RWPE1 (cell line): ENCODE measurements around the gene UGT1A1.

ENCODE experiments used
- CTCF ChIA-PET: fragments of 350-600 bp; sonication (Branson Sonifier 250); formaldehyde crosslinking; extraction: SDS; loops from one replicate; lab custom pipeline; 2021; lab: Yijun Ruan, JAX
- POLR2A ChIA-PET: fragments of 400-600 bp; formaldehyde crosslinking; extraction: SDS; loops from one replicate; lab custom pipeline; 2020; ENCODE audit warnings: antibody characterized with exemption; ENCODE audit not compliant: low non-redundant PET; lab: Yijun Ruan, JAX
- DNase-seq: peaks from one replicate; pipeline ENCODE4 v3.0.0; 2012; ENCODE audit warnings: low spot score
- H3K27ac ChIP-seq: fragments of 450-650 bp; 2 replicates; pipeline ENCODE4 v1.5.1; 2017
- CTCF ChIP-seq: fragments of 450-650 bp; conservative IDR thresholded peaks from 2 replicates; pipeline ENCODE4 v1.5.1; 2017; ENCODE audit warnings: low read depth, mild to moderate bottlenecking

UGT1A1 gene

DNA sequence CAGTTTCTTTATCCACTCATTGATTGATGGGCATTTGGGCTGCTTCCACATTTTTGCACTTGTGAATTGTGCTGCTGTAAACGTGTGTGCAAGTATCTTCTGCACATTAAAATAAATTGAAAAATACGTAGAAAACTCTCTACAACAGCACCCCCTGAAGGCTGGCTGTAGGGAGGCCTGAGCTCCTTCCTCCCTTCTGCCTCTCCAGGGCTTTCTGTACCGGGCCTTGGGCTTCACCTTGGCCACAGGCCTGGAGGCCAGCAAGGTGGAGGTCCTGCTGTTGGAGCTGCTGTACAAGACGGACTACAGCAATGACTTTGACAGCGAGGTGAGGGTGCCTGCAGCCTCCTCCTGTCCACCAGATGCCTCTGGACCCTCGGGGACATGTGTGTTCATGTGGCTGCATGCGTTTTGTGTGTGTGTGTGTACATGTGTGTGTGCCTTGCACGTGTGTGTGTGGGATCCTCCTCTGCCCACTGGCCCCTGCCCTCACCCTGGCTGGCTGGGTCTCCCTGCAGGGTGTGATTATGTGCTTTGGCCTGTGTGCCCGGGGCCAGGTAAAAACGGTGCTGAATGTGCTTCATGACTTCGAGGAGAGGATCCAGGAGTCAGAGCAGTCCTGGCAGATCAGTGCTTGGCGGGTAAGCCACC lies 47.3 kb downstream of the UGT1A1 start:
- no peak for DNase-seq
- ChIA-PET CTCF (no interaction called here), POLR2A (no interaction called here)
- H3K27ac ChIP-seq = no peak overlapping the region
- TF ChIP-seq CTCF = no peak

DNA sequence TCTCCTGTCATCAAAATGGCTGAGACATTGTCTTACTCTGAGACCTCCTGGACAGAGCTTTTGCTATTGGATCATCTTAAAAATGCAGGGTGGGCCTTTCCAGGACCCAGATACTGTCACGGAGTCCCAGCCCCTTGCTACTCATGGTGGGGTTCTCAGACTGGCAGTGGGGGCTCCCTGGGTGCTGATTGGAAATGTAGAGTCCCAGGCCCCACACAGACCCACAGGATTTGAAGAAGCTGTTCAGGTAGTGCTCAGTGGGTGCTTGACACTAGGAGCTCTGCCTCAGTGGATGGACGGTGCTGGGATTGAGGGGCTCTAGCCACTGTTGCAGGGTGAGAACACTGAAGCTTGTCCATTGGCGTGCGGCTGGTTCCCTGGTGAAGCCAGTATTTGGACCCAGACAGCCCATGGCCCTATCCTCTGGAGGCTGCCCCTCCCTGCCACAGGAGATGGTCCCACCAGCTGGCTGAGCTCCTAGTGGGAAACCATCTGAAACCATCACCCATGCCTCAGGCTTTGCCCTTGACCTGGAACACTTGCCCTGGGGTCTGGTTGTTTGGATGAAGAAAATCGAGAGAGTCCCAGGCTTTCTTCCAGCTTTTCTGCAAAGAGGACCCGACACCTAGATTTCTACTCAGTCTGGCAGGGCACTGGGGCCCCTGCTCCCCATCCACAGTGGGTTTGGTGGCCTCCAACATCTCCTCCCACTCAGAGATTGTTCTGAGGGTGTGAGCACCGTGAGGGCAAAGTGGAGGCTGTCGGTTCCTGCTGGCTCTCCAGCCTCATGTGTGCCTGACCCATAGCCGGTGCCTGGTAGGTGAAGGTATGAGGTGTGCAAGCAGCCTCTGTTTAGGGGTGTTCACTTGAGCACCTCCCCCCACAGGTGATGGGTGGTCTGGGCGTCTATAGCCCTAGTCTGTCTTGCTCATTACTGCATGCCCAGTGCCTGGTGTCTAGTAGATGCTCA lies 48.2 kb downstream of the UGT1A1 start:
- POLR2A ChIA-PET = no interaction called here
- no peak for TF ChIP-seq CTCF
- DNase-seq = no peak
- H3K27ac ChIP-seq = no peak overlapping the region
- CTCF ChIA-PET = no interaction called here

DNA sequence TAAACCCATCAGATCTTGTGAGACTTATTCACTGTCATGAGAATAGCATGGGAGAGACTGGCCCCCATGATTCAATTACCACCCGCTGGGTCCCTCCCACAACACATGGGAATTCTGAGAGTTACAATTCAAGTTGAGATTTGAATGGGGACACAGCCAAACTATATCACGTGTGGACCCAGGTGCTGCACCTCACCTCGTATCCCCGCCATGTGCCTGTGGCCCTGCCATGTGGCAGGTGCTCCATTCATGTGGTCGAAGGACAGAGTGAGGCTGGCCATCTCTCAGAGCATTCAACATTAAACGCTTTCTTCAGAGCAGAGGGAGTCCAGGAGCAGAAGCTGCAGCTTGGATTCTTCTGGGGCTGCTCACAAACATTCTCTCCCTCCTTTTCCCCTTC lies 50.3 kb downstream of the UGT1A1 start:
- DNase-seq = no peak
- POLR2A ChIA-PET = no interaction called here
- TF ChIP-seq CTCF = no peak
- CTCF ChIA-PET = no interaction called here
- H3K27ac ChIP-seq = no peak overlapping the region

DNA sequence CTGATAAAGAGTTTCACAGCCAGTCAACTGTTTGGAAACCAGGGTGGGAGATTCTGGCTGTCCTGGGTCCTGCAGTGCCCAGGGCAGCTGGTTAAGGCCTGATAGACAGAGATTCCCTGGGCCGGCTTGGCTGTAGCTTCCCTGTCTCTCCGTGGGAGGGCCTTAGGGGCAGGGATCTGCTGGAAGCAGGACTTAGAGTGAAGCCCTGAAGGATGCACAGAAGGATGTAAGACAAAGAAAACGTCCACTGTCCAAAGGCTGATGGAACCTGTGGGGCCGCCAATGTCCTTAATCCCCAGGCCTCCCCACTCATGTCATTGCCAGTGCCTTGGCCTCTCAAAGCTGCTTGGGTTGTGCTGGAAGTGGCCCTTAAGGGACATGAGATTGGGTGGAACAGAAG lies 51.0 kb downstream of the UGT1A1 start:
- TF ChIP-seq CTCF = no peak
- no peak for DNase-seq
- no peak overlapping the region for H3K27ac ChIP-seq
- ChIA-PET CTCF (no interaction called here), POLR2A (no interaction called here)

DNA sequence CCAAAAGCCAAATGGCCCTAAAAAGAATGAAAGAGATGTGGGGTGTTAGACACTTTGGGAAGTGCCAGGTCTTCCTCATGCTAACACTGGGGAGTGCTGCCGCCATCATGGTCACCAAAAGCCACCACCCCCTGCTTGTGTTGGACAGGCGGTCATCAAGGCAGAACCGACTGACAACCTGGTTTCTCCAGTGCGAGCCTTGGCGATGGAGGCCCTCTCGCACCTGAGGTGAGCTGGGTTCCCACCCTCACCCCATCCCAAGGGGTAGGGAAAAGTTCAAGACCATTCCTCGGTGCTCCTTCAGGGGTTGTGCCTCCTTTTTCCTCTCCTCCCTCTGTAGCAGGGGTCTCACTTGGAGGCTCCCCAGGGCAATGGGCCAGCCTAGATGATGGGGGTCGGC lies 51.7 kb downstream of the UGT1A1 start:
- TF ChIP-seq CTCF = no peak
- POLR2A ChIA-PET = no interaction called here
- no peak for DNase-seq
- CTCF ChIA-PET = no interaction called here
- H3K27ac ChIP-seq = no peak overlapping the region

- no peak for DNase-seq
- POLR2A ChIA-PET = no interaction called here
- CTCF ChIA-PET = no interaction called here
- no peak overlapping the region for H3K27ac ChIP-seq
- no peak for TF ChIP-seq CTCF
These were observed 53.4 kb downstream of the UGT1A1 start for GRCh38 chr2:233813236-233814055.
